Measurements from ENCODE around the gene HOMEZ.
"Not testable (repeated sequence)": the region's sequence is repeated elsewhere in the genome, so short reads cannot be mapped to it uniquely, and the experiment has no call there.

The HOMEZ gene

DNA sequence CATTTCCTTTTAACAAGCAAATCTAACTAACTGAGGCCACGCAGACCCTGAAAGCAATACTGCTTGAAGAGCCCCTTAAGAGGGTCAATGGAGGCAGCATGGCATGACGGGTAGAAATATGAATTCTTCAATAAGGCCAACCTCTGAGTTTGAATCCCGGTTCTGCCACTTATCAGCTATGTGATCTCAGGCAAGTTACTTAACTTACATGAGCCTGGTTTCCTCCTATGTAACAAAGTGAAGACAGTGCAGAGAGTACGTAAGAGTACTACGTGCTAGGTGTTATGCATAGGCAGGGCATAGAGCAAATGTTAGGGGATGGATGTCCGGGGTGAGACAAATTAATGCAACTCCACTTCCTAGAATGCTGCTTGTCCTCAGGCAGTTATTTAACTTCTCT, 4.7 kb downstream of the HOMEZ start:
- H3K4me1 ChIP-seq (ENCODE audit: control insufficient read depth in 2 of 2, insufficient read depth in 2 of 2, low read length in 2 of 2): peaks cover 3 to 9% of the 10 kb centered on the region in 2 donors
- no peaks in the 10 kb centered on the region for H3K9me3 ChIP-seq (ENCODE audit: control insufficient read depth in 2 of 2, low read length in 2 of 2)
- peaks cover 0 to 3% of the 10 kb centered on the region in 2 donors for H3K36me3 ChIP-seq (ENCODE audit: control insufficient read depth in 2 of 2, insufficient read depth in 2 of 2, low read length in 2 of 2)
- no peak overlapping the region for H3K27ac ChIP-seq (ENCODE audit: low read depth in 2 of 2, low read length in 2 of 2)
- no peak overlapping the region for H3K9ac ChIP-seq (ENCODE audit: low read depth in 1 of 2, low read length in 2 of 2)
- H3K27me3 ChIP-seq (ENCODE audit: control insufficient read depth in 2 of 2, insufficient read depth in 2 of 2, low read length in 2 of 2): no peaks in the 10 kb centered on the region
- H3K4me3 ChIP-seq (ENCODE audit: low read length in 2 of 2): no peak overlapping the region

DNA sequence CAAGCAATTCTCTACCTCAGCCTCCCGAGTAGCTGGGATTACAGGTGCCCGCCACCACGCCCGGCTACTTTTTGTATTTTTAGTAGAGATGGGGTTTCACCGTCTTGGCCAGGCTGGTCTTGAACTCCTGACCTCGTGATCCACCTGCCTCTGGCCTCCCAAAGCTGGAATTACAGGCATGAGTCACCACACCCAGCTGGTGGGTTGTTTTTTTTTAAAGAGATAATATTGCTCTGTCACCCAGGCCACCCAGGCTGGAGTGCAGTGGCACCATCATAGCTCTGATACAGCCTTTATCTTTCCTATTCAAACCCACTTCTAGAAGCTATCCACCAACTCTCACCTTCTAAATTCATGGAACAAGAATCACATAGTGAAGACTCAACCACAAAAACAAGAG, 8.0 kb downstream of the HOMEZ start:
- H3K36me3 ChIP-seq (ENCODE audit: control insufficient read depth in 2 of 2, insufficient read depth in 2 of 2, low read length in 2 of 2): peaks cover 0 to 10% of the 10 kb centered on the region in 2 donors
- H3K9me3 ChIP-seq (ENCODE audit: control insufficient read depth in 2 of 2, low read length in 2 of 2); H3K27me3 ChIP-seq (ENCODE audit: control insufficient read depth in 2 of 2, insufficient read depth in 2 of 2, low read length in 2 of 2); H3K4me1 ChIP-seq (ENCODE audit: control insufficient read depth in 2 of 2, insufficient read depth in 2 of 2, low read length in 2 of 2); H3K9ac ChIP-seq (ENCODE audit: low read depth in 1 of 2, low read length in 2 of 2); H3K4me3 ChIP-seq (ENCODE audit: low read length in 2 of 2); H3K27ac ChIP-seq (ENCODE audit: low read depth in 2 of 2, low read length in 2 of 2): not testable (repeated sequence)

DNA sequence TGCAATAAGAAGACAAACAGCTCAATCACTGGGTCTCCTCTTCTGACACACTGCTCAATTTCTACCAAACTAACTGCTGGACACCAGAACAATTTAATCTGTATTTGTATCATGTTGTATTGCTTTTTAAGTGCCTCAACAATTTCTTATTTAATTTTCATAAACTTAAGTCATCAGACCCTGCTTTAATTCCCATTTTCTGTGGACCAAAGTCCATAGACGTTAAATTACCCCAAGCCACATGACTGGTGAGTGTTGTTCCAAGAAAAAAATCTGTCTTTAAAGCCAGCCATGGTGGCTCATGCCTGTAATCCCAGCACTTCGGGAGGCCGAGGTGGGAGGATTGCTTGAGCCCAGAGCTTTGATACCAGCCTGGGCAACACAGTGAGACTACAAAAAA, 8.7 kb downstream of the HOMEZ start:
- Histone ChIP-seq H3K9me3 (ENCODE audit: control insufficient read depth in 2 of 2, low read length in 2 of 2) (no peaks in the 10 kb centered on the region), H3K4me3 (ENCODE audit: low read length in 2 of 2) (no peak overlapping the region), H3K9ac (ENCODE audit: low read depth in 1 of 2, low read length in 2 of 2) (no peak overlapping the region), H3K27me3 (ENCODE audit: control insufficient read depth in 2 of 2, insufficient read depth in 2 of 2, low read length in 2 of 2) (no peaks in the 10 kb centered on the region), H3K4me1 (ENCODE audit: control insufficient read depth in 2 of 2, insufficient read depth in 2 of 2, low read length in 2 of 2) (no peaks in the 10 kb centered on the region), H3K27ac (ENCODE audit: low read depth in 2 of 2, low read length in 2 of 2) (no peak overlapping the region), H3K36me3 (ENCODE audit: control insufficient read depth in 2 of 2, insufficient read depth in 2 of 2, low read length in 2 of 2) (peaks cover 0 to 10% of the 10 kb centered on the region in 2 donors)

DNA sequence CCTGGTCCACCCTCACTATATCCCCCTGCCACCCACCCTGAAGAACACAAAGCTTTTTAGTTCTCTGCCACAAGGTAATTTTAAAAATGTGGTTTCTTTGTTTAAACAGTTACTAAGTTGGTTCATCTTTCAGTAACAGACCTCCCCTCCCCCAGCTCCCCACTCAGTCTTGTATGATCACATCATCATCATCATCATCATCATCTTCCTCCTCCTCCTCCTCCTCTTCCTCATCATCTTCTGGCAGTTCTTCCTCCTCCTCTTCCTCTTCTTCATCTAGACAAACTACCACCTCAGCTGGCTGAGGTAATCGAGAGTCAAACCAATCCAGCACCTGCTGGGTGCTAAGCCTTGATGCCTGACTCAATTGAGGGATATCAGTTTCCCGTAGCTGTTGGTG, 10.5 kb downstream of the HOMEZ start:
- H3K27ac ChIP-seq (ENCODE audit: low read depth in 2 of 2, low read length in 2 of 2): no peak overlapping the region
- no peaks in the 10 kb centered on the region for H3K9me3 ChIP-seq (ENCODE audit: control insufficient read depth in 2 of 2, low read length in 2 of 2)
- H3K4me1 ChIP-seq (ENCODE audit: control insufficient read depth in 2 of 2, insufficient read depth in 2 of 2, low read length in 2 of 2): no peaks in the 10 kb centered on the region

DNA sequence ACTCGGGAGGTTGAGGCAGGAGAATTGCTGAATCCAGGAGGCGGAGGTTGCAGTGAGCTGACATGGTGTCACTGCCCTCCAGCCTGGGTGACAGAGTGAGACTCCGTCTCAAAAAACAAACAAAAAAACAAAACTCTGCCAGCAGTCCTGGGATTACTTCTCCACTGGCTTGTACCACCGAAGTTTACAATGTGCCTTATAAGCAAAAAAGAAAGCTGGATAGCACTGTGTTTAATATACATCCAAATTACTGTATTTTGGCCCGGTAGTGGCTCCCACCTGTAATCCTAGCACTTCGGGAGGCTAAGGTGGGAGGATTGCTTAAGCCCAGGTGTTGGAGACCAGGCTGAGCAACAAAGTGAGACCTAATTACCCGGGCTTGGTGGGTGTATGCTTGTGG, 16.7 kb downstream of the HOMEZ start:
- no peak overlapping the region for H3K27ac ChIP-seq (ENCODE audit: low read depth in 2 of 2, low read length in 2 of 2)
- H3K4me3 ChIP-seq (ENCODE audit: low read length in 2 of 2): no peak overlapping the region
- H3K9ac ChIP-seq (ENCODE audit: low read depth in 1 of 2, low read length in 2 of 2): no peak overlapping the region
- H3K36me3 ChIP-seq (ENCODE audit: control insufficient read depth in 2 of 2, insufficient read depth in 2 of 2, low read length in 2 of 2): no peaks in the 10 kb centered on the region
- H3K9me3 ChIP-seq (ENCODE audit: control insufficient read depth in 2 of 2, low read length in 2 of 2): no peaks in the 10 kb centered on the region
- no peaks in the 10 kb centered on the region for H3K27me3 ChIP-seq (ENCODE audit: control insufficient read depth in 2 of 2, insufficient read depth in 2 of 2, low read length in 2 of 2)
- H3K4me1 ChIP-seq (ENCODE audit: control insufficient read depth in 2 of 2, insufficient read depth in 2 of 2, low read length in 2 of 2): no peaks in the 10 kb centered on the region

More for the DNA sequence above, 10.5 kb downstream of the HOMEZ start:
- Histone ChIP-seq H3K36me3 (ENCODE audit: control insufficient read depth in 2 of 2, insufficient read depth in 2 of 2, low read length in 2 of 2) (peaks cover 0 to 10% of the 10 kb centered on the region in 2 donors), H3K27me3 (ENCODE audit: control insufficient read depth in 2 of 2, insufficient read depth in 2 of 2, low read length in 2 of 2) (no peaks in the 10 kb centered on the region), H3K9ac (ENCODE audit: low read depth in 1 of 2, low read length in 2 of 2) (no peak overlapping the region), H3K4me3 (ENCODE audit: low read length in 2 of 2) (no peak overlapping the region)

DNA sequence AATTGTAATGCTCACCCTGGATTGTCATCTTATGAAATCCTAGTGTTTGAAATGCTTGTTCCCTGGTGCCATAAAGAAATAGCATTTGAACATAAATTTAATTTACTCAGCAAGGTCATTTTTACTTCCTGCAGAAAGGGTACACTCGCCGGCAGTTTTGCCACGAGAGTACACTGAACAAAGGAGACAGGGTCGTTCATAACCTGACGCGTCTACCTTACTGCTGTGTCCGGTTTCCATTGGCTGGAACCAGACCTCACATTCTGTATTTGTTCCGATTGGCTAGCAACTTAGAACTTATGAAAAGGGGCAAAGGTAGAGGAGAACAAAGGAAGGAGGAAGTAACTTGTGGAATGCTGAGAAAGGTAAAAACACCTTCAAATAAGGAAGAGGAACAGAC, 25.1 kb downstream of the HOMEZ start:
- not testable (repeated sequence) for H3K27ac ChIP-seq (ENCODE audit: low read depth in 2 of 2, low read length in 2 of 2); H3K4me3 ChIP-seq (ENCODE audit: low read length in 2 of 2); H3K9ac ChIP-seq (ENCODE audit: low read depth in 1 of 2, low read length in 2 of 2); H3K36me3 ChIP-seq (ENCODE audit: control insufficient read depth in 2 of 2, insufficient read depth in 2 of 2, low read length in 2 of 2); H3K27me3 ChIP-seq (ENCODE audit: control insufficient read depth in 2 of 2, insufficient read depth in 2 of 2, low read length in 2 of 2); H3K9me3 ChIP-seq (ENCODE audit: control insufficient read depth in 2 of 2, low read length in 2 of 2); H3K4me1 ChIP-seq (ENCODE audit: control insufficient read depth in 2 of 2, insufficient read depth in 2 of 2, low read length in 2 of 2)

DNA sequence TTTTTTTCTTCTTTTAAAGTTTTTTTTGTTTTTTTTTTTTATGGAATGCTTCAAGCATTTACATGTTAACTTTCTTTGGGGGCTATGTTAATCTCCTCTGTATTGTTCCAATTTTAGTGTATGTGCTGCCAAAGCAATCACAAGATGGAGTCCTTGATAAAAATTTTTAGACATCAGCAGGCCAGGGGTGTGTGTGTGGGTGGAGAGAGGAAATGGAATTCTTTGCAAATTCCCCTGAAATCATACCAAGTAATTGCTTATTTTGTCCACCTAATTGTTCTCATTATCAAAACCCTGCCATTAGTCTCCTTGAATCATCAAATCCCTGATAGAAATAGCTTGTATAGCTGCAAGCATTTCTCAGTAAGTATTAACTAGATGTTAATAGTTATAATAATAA, 26.5 kb downstream of the HOMEZ start:
- Histone ChIP-seq H3K36me3 (ENCODE audit: control insufficient read depth in 2 of 2, insufficient read depth in 2 of 2, low read length in 2 of 2) (no peaks in the 10 kb centered on the region), H3K27ac (ENCODE audit: low read depth in 2 of 2, low read length in 2 of 2) (no peak overlapping the region), H3K9me3 (ENCODE audit: control insufficient read depth in 2 of 2, low read length in 2 of 2) (no peaks in the 10 kb centered on the region)

DNA sequence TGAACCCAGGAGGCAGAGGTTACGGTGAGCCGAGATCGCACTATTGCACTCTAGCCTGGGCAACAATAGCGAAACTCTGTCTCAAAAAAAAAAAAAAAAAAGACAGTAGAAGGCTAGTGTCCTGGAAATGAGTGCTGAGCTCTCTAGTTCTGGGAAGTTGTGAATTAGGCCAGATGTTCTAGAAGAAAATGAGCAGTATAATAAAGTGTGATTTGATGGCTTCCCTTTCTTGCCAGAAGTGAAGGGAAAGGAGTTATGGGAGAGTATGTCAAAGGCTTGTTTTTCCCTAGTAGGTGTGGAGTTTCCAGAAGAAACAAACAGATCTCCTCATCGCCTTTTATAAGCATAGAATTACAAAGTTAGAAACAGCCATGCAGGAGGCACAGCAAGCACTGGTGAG, 27.7 kb downstream of the HOMEZ start:
- H3K9me3 ChIP-seq (ENCODE audit: control insufficient read depth in 2 of 2, low read length in 2 of 2): no peaks in the 10 kb centered on the region
- H3K9ac ChIP-seq (ENCODE audit: low read depth in 1 of 2, low read length in 2 of 2): no peak overlapping the region
- no peak overlapping the region for H3K4me3 ChIP-seq (ENCODE audit: low read length in 2 of 2)
- no peak overlapping the region for H3K27ac ChIP-seq (ENCODE audit: low read depth in 2 of 2, low read length in 2 of 2)
- H3K36me3 ChIP-seq (ENCODE audit: control insufficient read depth in 2 of 2, insufficient read depth in 2 of 2, low read length in 2 of 2): no peaks in the 10 kb centered on the region
- H3K27me3 ChIP-seq (ENCODE audit: control insufficient read depth in 2 of 2, insufficient read depth in 2 of 2, low read length in 2 of 2): no peaks in the 10 kb centered on the region
- H3K4me1 ChIP-seq (ENCODE audit: control insufficient read depth in 2 of 2, insufficient read depth in 2 of 2, low read length in 2 of 2): no peaks in the 10 kb centered on the region

More for the DNA sequence above, 26.5 kb downstream of the HOMEZ start:
- Histone ChIP-seq H3K27me3 (ENCODE audit: control insufficient read depth in 2 of 2, insufficient read depth in 2 of 2, low read length in 2 of 2) (no peaks in the 10 kb centered on the region), H3K9ac (ENCODE audit: low read depth in 1 of 2, low read length in 2 of 2) (no peak overlapping the region), H3K4me1 (ENCODE audit: control insufficient read depth in 2 of 2, insufficient read depth in 2 of 2, low read length in 2 of 2) (no peaks in the 10 kb centered on the region), H3K4me3 (ENCODE audit: low read length in 2 of 2) (no peak overlapping the region)

DNA sequence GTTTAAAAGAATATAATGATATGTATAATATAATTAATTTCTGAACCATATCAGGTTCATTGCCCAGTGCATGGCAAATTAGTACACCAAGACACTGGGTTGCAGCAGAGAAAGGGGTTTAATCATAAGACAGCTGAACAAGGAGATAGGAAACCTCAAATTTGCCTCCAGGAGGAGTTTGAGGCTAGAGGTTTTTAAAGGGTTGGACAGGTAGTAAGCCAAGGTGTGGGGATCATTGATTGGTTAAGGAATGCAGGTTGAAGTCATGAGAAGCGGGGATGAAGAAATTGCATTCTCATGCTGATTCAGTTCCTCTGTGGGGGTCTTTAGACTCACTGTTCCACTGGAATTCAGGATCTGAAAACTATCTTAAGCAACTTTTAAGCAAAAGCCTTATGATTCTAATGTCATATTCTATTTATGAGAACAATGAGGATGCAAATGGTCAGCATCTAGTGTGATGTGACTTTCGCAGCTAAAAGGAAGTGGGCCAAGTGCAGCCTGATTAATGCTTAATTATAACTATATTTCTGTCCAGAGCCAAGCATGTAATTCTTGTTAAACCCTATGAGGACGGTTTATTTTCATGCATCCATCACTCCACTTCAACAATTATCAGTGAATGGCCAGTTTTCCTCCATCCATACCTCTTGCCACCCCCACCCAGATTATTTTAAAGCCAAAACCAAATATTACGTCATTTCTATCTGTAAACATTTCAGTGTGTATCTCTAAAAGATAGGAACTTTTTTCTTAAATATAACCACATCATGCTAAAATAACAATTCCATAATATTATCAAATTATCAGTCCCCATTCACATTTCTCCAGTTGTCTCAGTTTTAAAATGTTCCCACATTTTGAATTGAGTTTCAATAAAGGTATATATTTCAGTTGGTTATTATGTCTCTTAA, 33.3 kb downstream of the HOMEZ start:
- no peak overlapping the region for H3K9ac ChIP-seq (ENCODE audit: low read depth in 1 of 2, low read length in 2 of 2)
- H3K4me3 ChIP-seq (ENCODE audit: low read length in 2 of 2): no peak overlapping the region
- H3K9me3 ChIP-seq (ENCODE audit: control insufficient read depth in 2 of 2, low read length in 2 of 2): no peaks in the 10 kb centered on the region
- no peaks in the 10 kb centered on the region for H3K4me1 ChIP-seq (ENCODE audit: control insufficient read depth in 2 of 2, insufficient read depth in 2 of 2, low read length in 2 of 2)
- H3K27me3 ChIP-seq (ENCODE audit: control insufficient read depth in 2 of 2, insufficient read depth in 2 of 2, low read length in 2 of 2): peaks cover 0 to 3% of the 10 kb centered on the region in 2 donors
- H3K27ac ChIP-seq (ENCODE audit: low read depth in 2 of 2, low read length in 2 of 2): no peak overlapping the region
- no peaks in the 10 kb centered on the region for H3K36me3 ChIP-seq (ENCODE audit: control insufficient read depth in 2 of 2, insufficient read depth in 2 of 2, low read length in 2 of 2)

DNA sequence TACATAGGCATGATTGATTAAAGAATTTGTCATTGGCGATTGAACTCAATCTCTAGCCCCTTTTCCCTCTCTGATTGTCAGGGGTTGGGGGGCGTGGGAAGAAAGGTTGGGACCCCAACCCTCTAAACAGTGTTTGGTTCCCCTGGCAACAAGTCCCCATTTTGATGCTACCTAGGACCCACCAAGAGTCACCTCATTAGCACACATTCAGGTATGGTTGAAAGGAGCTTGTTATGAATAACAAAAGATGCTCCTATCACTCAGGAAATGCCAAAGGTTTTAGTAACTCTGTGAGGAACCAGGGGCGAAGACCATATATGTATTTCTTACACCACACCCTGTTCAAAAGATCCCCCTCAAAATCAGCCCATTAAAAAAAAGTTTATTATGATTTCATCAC, 33.9 kb downstream of the HOMEZ start:
- Histone ChIP-seq H3K27ac (ENCODE audit: low read depth in 2 of 2, low read length in 2 of 2) (no peak overlapping the region), H3K36me3 (ENCODE audit: control insufficient read depth in 2 of 2, insufficient read depth in 2 of 2, low read length in 2 of 2) (no peaks in the 10 kb centered on the region), H3K4me1 (ENCODE audit: control insufficient read depth in 2 of 2, insufficient read depth in 2 of 2, low read length in 2 of 2) (no peaks in the 10 kb centered on the region), H3K9me3 (ENCODE audit: control insufficient read depth in 2 of 2, low read length in 2 of 2) (no peaks in the 10 kb centered on the region), H3K4me3 (ENCODE audit: low read length in 2 of 2) (no peak overlapping the region), H3K9ac (ENCODE audit: low read depth in 1 of 2, low read length in 2 of 2) (no peak overlapping the region), H3K27me3 (ENCODE audit: control insufficient read depth in 2 of 2, insufficient read depth in 2 of 2, low read length in 2 of 2) (peaks cover 0 to 3% of the 10 kb centered on the region in 2 donors)
